Mucosa of descending colon (tissue), 3 donors: Measurements from ENCODE around the gene USP46. TPM values are rescaled to one million over a fixed set of nuclear protein-coding genes. Genes with fewer than 3 reads are reported as not detected.

Source experiments
- ATAC-seq: fragments of 200-7000 bp; cut with Tn5 transposase; one replicate; pipeline ENCODE4 v1.9.1; 2020; ENCODE audit warnings: mild to moderate bottlenecking, moderate library complexity
- DNase-seq, 3 donors: peaks; one replicate each; pipeline ENCODE4 v3.0.0-alpha.2; 2020
- H3K36me3 ChIP-seq: fragments of 200-600 bp; one replicate; pipeline ENCODE4 v1.8.0; 2021; ENCODE audit warnings: low read depth, mild to moderate bottlenecking
- H3K4me1 ChIP-seq: fragments of 200-600 bp; one replicate; pipeline ENCODE4 v1.8.0; 2021; ENCODE audit warnings: low read depth, mild to moderate bottlenecking
- H3K4me3 ChIP-seq: fragments of 200-600 bp; one replicate; pipeline ENCODE4 v1.8.0; 2021; ENCODE audit warnings: mild to moderate bottlenecking
- H3K9me3 ChIP-seq: fragments of 200-600 bp; one replicate; pipeline ENCODE4 v1.8.0; 2021; ENCODE audit warnings: mild to moderate bottlenecking
- CTCF ChIP-seq: fragments of 200-600 bp; IDR thresholded peaks from one replicate; pipeline ENCODE4 v1.8.0; 2022; ENCODE audit warnings: antibody characterized with exemption, mild to moderate bottlenecking
- intact Hi-C, 2 donors: fragments of 100-400 bp; cut with DNase I in 1 of 2; cut with micrococcal nuclease in 1 of 2; formaldehyde crosslinking; loops; one replicate each; pipeline versions ENCODE4 v1.11.0 to v1.11.1; 2022; cut with DNase I, micrococcal nuclease
- total RNA-seq, 3 donors: library from RNA; stranded (reverse); fragmentation: NEBNext Ultra II Directional in 2 of 3; extraction: Animal tissue kit (Norgen Biotek cat#: 25700) in 2 of 3; gene quantifications; one replicate each; pipeline versions ENCODE4 v1.2.1 to v1.2.4, GENCODE V29; 2021 to 2023
- donor health status: DM: no; HTN: no; CAD: no; lungs with moderate emphysema.
- donor health status: DM: no; HTN: no; CAD: no.
- donor health status: DM: no; HTN: yes; CAD: no.

The USP46 gene
- total RNA-seq, 3 donors from 2014 or later, result 12.5 to 18.2 (median 14.8) TPM

GRCh38 chr4:52622564-52622963 lies 36.5 kb downstream of the USP46 start:
- intact Hi-C loops, result no loop called here
- H3K4me3 ChIP-seq, result no peak overlapping the region
- DNase-seq (no peak), ATAC-seq (no peak)
- no peaks in the 10 kb centered on the region for H3K36me3 ChIP-seq
- peaks cover 8% of the 10 kb centered on the region for H3K4me1 ChIP-seq
- TF ChIP-seq CTCF, result no peak
- H3K9me3 ChIP-seq, result no peaks in the 10 kb centered on the region

- DNase-seq (no peak), ATAC-seq (no peak)
- Histone ChIP-seq H3K4me1 (peaks cover 8% of the 10 kb centered on the region), H3K9me3 (no peaks in the 10 kb centered on the region), H3K4me3 (no peak overlapping the region), H3K36me3 (no peaks in the 10 kb centered on the region)
- intact Hi-C loops, result no loop called here
- no peak for TF ChIP-seq CTCF
Observed at GRCh38 chr4:52621567-52621966, 37.5 kb downstream of the USP46 start.

GRCh38 chr4:52619591-52619931 lies 39.5 kb downstream of the USP46 start:
- TF ChIP-seq CTCF, result no peak
- ATAC-seq, result no peak
- Histone ChIP-seq H3K4me1 (peaks cover 8% of the 10 kb centered on the region), H3K36me3 (no peaks in the 10 kb centered on the region), H3K9me3 (no peaks in the 10 kb centered on the region), H3K4me3 (no peak overlapping the region)
- intact Hi-C loops, result no loop called here
- no peak for DNase-seq

GRCh38 chr4:52618795-52619590 lies 40.1 kb downstream of the USP46 start:
- intact Hi-C loops, result no loop called here
- Histone ChIP-seq H3K9me3 (no peaks in the 10 kb centered on the region), H3K36me3 (no peaks in the 10 kb centered on the region), H3K4me1 (peaks cover 8% of the 10 kb centered on the region), H3K4me3 (no peak overlapping the region)
- no peak for TF ChIP-seq CTCF
- DNase-seq, result peak in 1 of 3 donors; percentile 2
- peak; percentile 26 for ATAC-seq

GRCh38 chr4:52617336-52618020 lies 41.6 kb downstream of the USP46 start:
- peaks cover 8% of the 10 kb centered on the region for H3K4me1 ChIP-seq
- no peak overlapping the region for H3K4me3 ChIP-seq
- DNase-seq (no peak), ATAC-seq (no peak)
- TF ChIP-seq CTCF, result no peak
- H3K9me3 ChIP-seq, result no peaks in the 10 kb centered on the region
- intact Hi-C loops, result no loop called here
- no peaks in the 10 kb centered on the region for H3K36me3 ChIP-seq
